Sigmoid colon (tissue), 7 donors: ENCODE data around the gene WBP2. TPM values are rescaled to one million over a fixed set of nuclear protein-coding genes. Genes with fewer than 3 reads are reported as not detected.

Source experiments
- DNase-seq: peaks from one replicate; pipeline ENCODE4 v3.0.0-alpha.2; 2019
- H3K27ac ChIP-seq, 4 donors: fragments of 200-600 bp; sonication (generic); one replicate each; pipeline ENCODE4 v1.5.1; 2016 to 2019; ENCODE audit warnings: mild to moderate bottlenecking in 1 of 4
- H3K27me3 ChIP-seq, 3 donors: fragments of 200-600 bp; sonication (generic); one replicate each; pipeline ENCODE4 v1.5.1; 2019; ENCODE audit warnings: mild to moderate bottlenecking in 1 of 3
- H3K36me3 ChIP-seq, 4 donors: fragments of 200-600 bp; sonication (generic); one replicate each; pipeline ENCODE4 v1.5.1; 2016 to 2019
- H3K4me1 ChIP-seq, 4 donors: fragments of 200-600 bp; sonication (generic); one replicate each; pipeline ENCODE4 v1.5.1; 2017 to 2019
- H3K4me3 ChIP-seq, 4 donors: fragments of 200-600 bp; sonication (generic); one replicate each; pipeline ENCODE4 v1.5.1; 2017 to 2019; ENCODE audit warnings: mild to moderate bottlenecking in 2 of 4, moderate library complexity in 1 of 4
- H3K9me3 ChIP-seq, 4 donors: fragments of 200-600 bp in 3 of 4; sonication (generic) in 3 of 4; one replicate each; pipeline versions ENCODE4 v1.5.1 to v1.6.1; 2013 to 2019
- CTCF ChIP-seq, 4 experiments: fragments of 450-650 bp in 3 of 4; fragments of 200-600 bp in 1 of 4; IDR thresholded peaks; one replicate each; pipeline ENCODE4 v1.5.1; 2016 to 2019; ENCODE audit warnings: antibody characterized with exemption in 4 of 4, mild to moderate bottlenecking in 3 of 4, moderate library complexity in 2 of 4
- EP300 ChIP-seq, 4 donors: sonication (generic); formaldehyde crosslinking; IDR thresholded peaks; one replicate each; pipeline ENCODE4 v1.6.1; 2017; ENCODE audit warnings: antibody characterized with exemption in 4 of 4
- POLR2A ChIP-seq, 2 donors: fragments of 450-650 bp; IDR thresholded peaks; one replicate each; pipeline ENCODE4 v1.6.1; 2016; ENCODE audit warnings: antibody characterized with exemption in 2 of 2, mild to moderate bottlenecking in 2 of 2, moderate library complexity in 2 of 2
- POLR2AphosphoS5 ChIP-seq, 4 donors: sonication (generic); formaldehyde crosslinking; IDR thresholded peaks; one replicate each; pipeline ENCODE4 v1.6.1; 2017; ENCODE audit warnings: antibody characterized with exemption in 4 of 4
- WGBS, 2 donors: extraction: QIAGEN DNeasy Blood & Tissue Kit; methylation state at CpG; one replicate each; pipeline ENCODE4 v1.1.7; 2013; 5-methylcytosine and 5-hydroxymethylcytosine counted together
- intact Hi-C: fragments of 100-400 bp; cut with DNase I; formaldehyde crosslinking; loops from one replicate; pipeline ENCODE4 v1.15.1; 2023
- polyA plus RNA-seq, 3 donors: library from polyadenylated mRNA; stranded (reverse); fragments of 200-250 nt; gene quantifications; one replicate each; pipeline ENCODE4 v1.2.3, GENCODE V29; 2013
- total RNA-seq, 4 donors: library from RNA; depleted of rRNA; stranded (reverse); fragments of >200 nt; gene quantifications; one replicate each; pipeline ENCODE4 v1.1.0, GENCODE V29; 2016
- donor health status: healthy with polysubstance abuse.
- donor health status: Bipolar disorder and iron deficiency.
- donor health status: healthy.

The WBP2 gene
- total and polyA plus RNA-seq, 7 donors, result 44.2 to 110 (median 73.1) TPM

- WGBS, 2 donors, result 85 to 90% methylated on average over 15 of the region's 15 CpGs
- Histone ChIP-seq H3K36me3 (peaks cover 0 to under 1% (median 0%) of the 10 kb centered on the region in 4 donors), H3K4me3 (no peak overlapping the region), H3K4me1 (peaks cover 0 to 9% (median 5%) of the 10 kb centered on the region in 4 donors), H3K27ac (no peak overlapping the region), H3K9me3 (no peaks in the 10 kb centered on the region), H3K27me3 (no peaks in the 10 kb centered on the region)
- no peak for DNase-seq
- intact Hi-C loops, result no loop called here
- TF ChIP-seq EP300 (IDR thresholded peaks at IDR 0.05), result no peak
- no peak for TF ChIP-seq CTCF (IDR thresholded peaks at IDR 0.05)
- no peak for TF ChIP-seq POLR2AphosphoS5 (IDR thresholded peaks at IDR 0.05)
- no peak for TF ChIP-seq POLR2A (IDR thresholded peaks at IDR 0.05)
Measured at GRCh38 chr17:75881678-75882454, 26.7 kb upstream of the WBP2 start.

- Histone ChIP-seq H3K36me3 (peaks cover 0 to 4% (median 0%) of the 10 kb centered on the region in 4 donors), H3K9me3 (no peaks in the 10 kb centered on the region), H3K4me3 (no peak overlapping the region), H3K4me1 (peaks cover 0 to 25% (median 21%) of the 10 kb centered on the region in 4 donors), H3K27me3 (no peaks in the 10 kb centered on the region), H3K27ac (no peak overlapping the region)
- DNase-seq, result no peak
- WGBS, 2 donors, result 79 to 83% methylated on average over 7 of the region's 7 CpGs
- intact Hi-C loops, result no loop called here
- TF ChIP-seq POLR2AphosphoS5 (IDR thresholded peaks at IDR 0.05), result no peak
- TF ChIP-seq EP300 (IDR thresholded peaks at IDR 0.05), result no peak
- TF ChIP-seq POLR2A (IDR thresholded peaks at IDR 0.05), result no peak
- TF ChIP-seq CTCF (IDR thresholded peaks at IDR 0.05), result no peak
Measured at GRCh38 chr17:75880266-75880665, 25.1 kb upstream of the WBP2 start.

- Histone ChIP-seq H3K36me3 (peaks cover 0 to 19% (median 12%) of the 10 kb centered on the region in 4 donors), H3K27me3 (no peaks in the 10 kb centered on the region), H3K4me3 (peak within 1 kb of the TSS; percentile 62 to 92 (median 80)), H3K27ac (peak within 1 kb of the TSS; percentile 95 to 98 (median 97)), H3K9me3 (no peaks in the 10 kb centered on the region), H3K4me1 (peaks cover 0 to 44% (median 40%) of the 10 kb centered on the region in 4 donors)
- WGBS, 2 donors, result 1% methylated on average over 87 of the region's 87 CpGs
- DNase-seq, result peak; percentile 91
- intact Hi-C loops, result loop anchor here (5.0 kb wide), 1 partner anchor 96 kb away; the partner anchor contains the start of gene UNK
- TF ChIP-seq POLR2A (IDR thresholded peaks at IDR 0.05) (peak; percentile 78 to 87), CTCF (IDR thresholded peaks at IDR 0.05) (peak; percentile 20 to 47 (median 39)), POLR2AphosphoS5 (IDR thresholded peaks at IDR 0.05) (peak; percentile 89 to 98 (median 96)), EP300 (IDR thresholded peaks at IDR 0.05) (no peak)
Measured at GRCh38 chr17:75878174-75878998, 23.3 kb upstream of the WBP2 start, which contains the start of gene TRIM47. Gene TRIM47 (minus strand): TSS chr17:75878581. CDS start chr17:75878548, 33 bp downstream.

- H3K36me3 ChIP-seq, result peaks cover 0 to 19% (median 12%) of the 10 kb centered on the region in 4 donors
- H3K4me1 ChIP-seq, result peaks cover 5 to 50% (median 46%) of the 10 kb centered on the region in 4 donors
- DNase-seq, result peak; percentile 88
- no peaks in the 10 kb centered on the region for H3K27me3 ChIP-seq
- intact Hi-C loops, result loop anchor here (1.0 to 5.0 kb wide), 3 partner anchors 19 to 95 kb away; partner anchors contain the start of genes TRIM65, UNK and WBP2
- no peaks in the 10 kb centered on the region for H3K9me3 ChIP-seq
- H3K27ac ChIP-seq, result peak overlapping the region; percentile 95 to 98 (median 97)
- TF ChIP-seq CTCF (IDR thresholded peaks at IDR 0.05) (peak; percentile 29 to 60 (median 44)), POLR2AphosphoS5 (IDR thresholded peaks at IDR 0.05) (no peak)
- 0 to 1% methylated on average over 56 of the region's 56 CpGs for WGBS, 2 donors
- H3K4me3 ChIP-seq, result peak overlapping the region; percentile 62 to 92 (median 80)
Measured at GRCh38 chr17:75877752-75878173, 22.6 kb upstream of the WBP2 start.
